SK-N-SH (cell line): ENCODE results near the gene P4HA3.

Source experiments
- POLR2AphosphoS5 ChIP-seq: IDR thresholded peaks from 2 replicates; pipeline ENCODE4 v1.6.1; 2012; ENCODE audit warnings: low read depth, low read length
- RAD21 ChIP-seq: IDR thresholded peaks from 2 replicates; pipeline ENCODE4 v1.6.1; 2012; ENCODE audit warnings: mild to moderate bottlenecking, low read length
- TF ChIP-seq, protein P1 (sequence below): fragments of 200-600 bp; sonication (generic); IDR thresholded peaks from 2 replicates; pipeline ENCODE4 v1.6.1; 2017; ENCODE audit warnings: antibody characterized with exemption, mild to moderate bottlenecking, moderate library complexity

DNA sequence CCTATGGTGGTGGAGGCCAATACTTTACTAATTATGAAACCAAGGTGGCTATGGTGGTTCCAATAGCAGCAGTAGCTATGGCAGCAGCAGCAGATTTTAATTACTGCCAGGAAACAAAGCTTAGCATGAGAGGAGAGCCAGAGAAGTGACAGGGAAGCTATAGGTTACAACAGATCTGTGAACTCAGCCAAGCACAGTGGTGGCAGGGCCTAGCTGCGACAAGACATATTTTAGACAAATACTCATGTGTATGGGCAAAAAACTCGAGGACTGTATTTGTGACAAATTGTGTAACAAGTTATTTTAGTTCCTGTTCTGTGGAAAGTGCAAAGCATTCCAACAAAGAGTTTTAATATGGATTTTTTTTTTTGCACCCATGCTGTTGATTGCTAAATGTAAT is 44.2 kb upstream of the P4HA3 start:
- TF ChIP-seq RAD21: no peak
- TF ChIP-seq POLR2AphosphoS5: no peak
- TF ChIP-seq, protein P1, sequence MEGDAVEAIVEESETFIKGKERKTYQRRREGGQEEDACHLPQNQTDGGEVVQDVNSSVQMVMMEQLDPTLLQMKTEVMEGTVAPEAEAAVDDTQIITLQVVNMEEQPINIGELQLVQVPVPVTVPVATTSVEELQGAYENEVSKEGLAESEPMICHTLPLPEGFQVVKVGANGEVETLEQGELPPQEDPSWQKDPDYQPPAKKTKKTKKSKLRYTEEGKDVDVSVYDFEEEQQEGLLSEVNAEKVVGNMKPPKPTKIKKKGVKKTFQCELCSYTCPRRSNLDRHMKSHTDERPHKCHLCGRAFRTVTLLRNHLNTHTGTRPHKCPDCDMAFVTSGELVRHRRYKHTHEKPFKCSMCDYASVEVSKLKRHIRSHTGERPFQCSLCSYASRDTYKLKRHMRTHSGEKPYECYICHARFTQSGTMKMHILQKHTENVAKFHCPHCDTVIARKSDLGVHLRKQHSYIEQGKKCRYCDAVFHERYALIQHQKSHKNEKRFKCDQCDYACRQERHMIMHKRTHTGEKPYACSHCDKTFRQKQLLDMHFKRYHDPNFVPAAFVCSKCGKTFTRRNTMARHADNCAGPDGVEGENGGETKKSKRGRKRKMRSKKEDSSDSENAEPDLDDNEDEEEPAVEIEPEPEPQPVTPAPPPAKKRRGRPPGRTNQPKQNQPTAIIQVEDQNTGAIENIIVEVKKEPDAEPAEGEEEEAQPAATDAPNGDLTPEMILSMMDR: no peak
